Right hindlimb (tissue), 1 donor: ENCODE measurements around the gene DMRT1.

ENCODE experiments used
- DNase-seq: peaks from one replicate; pipeline ENCODE4 v3.0.0-alpha.2; 2018

DMRT1 gene

GRCh38 chr9:841371-842209 is at the start of gene DMRT1:
TSS of gene DMRT1 (plus strand) at chr9:841697. CDS start at chr9:841839, 142 bp downstream.
- peak; percentile 28 for DNase-seq

- DNase-seq, result no peak
These were observed 48.9 kb upstream of the DMRT1 start for GRCh38 chr9:792331-793260.

DNA sequence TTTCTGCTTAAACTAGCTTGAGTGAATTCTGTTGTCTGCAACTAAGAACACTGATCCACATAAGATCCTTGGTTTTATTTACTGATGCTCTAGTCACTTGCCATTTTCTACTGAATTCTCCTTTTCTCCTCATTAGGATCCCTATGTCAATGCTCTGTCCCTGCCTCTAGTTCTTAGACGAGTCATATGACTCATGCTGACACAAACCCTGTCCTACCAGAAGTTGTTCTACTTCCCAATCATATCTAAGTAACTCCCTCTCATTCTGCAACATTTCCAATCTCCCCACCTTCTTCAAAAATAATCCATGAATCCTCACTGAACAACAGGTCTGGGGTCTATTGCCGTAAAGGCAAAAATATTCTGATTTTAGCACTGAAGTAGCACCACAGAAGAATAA is 47.1 kb upstream of the DMRT1 start:
- DNase-seq, result no peak

GRCh38 chr9:795869-796268 is 45.6 kb upstream of the DMRT1 start:
- DNase-seq, result no peak

DNA sequence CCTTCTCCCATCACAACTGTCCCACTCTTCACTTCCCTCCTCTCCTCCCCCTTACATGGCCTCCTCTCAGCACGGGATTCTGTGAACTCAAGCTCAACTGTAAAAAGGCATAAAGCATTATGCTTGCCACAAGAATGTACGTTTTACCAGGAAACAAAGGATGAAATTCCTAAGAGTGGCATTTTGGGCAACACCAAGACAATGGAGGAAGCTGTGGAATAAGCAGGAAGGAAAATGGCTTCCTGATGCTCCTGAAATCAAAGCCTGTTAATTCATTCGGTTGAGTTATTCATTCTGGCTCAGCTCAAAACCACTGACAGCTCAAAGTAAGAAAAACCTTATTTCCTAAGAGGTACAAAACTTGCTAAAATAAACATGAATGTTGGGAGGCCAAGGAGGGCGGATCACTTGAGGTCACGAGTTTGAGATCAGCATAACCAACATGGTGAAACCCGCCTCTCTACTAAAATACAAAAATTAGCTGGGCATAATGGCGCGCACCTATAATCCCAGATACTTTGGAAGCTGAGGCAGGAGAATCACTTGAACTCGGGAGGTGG is 40.8 kb upstream of the DMRT1 start:
- no peak for DNase-seq

GRCh38 chr9:801399-802071 is 40.0 kb upstream of the DMRT1 start:
- DNase-seq, result no peak

GRCh38 chr9:804026-804425 is 37.5 kb upstream of the DMRT1 start:
- DNase-seq, result no peak

DNA sequence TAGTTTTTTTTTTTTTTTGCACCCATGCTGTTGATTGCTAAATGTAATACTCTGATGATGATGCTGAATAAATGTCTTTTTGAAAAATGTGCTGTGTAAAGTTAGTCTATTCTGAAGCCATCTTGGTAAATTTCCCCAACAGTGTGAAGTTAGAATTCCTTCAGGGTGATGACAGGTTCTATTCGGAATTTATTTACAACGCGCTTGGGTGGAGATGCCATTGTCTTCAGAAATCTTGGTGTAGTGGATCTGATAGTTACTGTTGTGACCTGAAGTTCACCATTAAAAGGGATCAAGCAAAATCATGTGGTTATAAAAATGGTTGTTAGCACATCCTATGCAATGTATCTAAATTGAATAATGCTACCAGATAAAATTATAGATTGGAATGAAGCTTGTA is 36.3 kb upstream of the DMRT1 start:
- no peak for DNase-seq

- DNase-seq, result no peak
These were observed 35.0 kb upstream of the DMRT1 start for GRCh38 chr9:806285-807156.

- no peak for DNase-seq
These were observed 30.4 kb upstream of the DMRT1 start for GRCh38 chr9:811106-811531.

DNA sequence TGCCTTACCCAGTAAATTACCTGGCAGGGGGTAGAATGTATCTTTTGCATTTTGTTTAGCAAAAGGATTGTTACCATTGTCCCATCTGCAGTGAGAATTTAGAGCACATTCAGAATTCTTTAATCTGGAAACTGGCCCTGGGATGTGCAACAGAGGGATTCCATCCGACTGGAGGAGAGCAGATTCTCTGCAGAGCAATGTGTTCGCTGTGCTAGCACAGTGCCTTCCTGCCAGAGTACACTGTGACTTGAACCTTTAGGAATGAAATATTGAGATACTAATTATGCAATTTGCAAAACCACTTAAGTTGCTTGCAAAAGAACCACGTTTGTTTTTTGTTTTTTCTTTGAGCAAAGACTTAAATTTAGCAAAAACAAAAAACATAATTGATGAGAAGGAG is 22.5 kb upstream of the DMRT1 start:
- no peak for DNase-seq

GRCh38 chr9:826500-827280 is 14.8 kb upstream of the DMRT1 start:
- DNase-seq, result no peak

GRCh38 chr9:840343-840742 is 1.2 kb upstream of the DMRT1 start:
- DNase-seq, result no peak

- DNase-seq, result peak; percentile 16
These were observed 1.3 kb downstream of the DMRT1 start for GRCh38 chr9:842635-843426.

GRCh38 chr9:843427-843785 is 1.9 kb downstream of the DMRT1 start:
- no peak for DNase-seq

DNA sequence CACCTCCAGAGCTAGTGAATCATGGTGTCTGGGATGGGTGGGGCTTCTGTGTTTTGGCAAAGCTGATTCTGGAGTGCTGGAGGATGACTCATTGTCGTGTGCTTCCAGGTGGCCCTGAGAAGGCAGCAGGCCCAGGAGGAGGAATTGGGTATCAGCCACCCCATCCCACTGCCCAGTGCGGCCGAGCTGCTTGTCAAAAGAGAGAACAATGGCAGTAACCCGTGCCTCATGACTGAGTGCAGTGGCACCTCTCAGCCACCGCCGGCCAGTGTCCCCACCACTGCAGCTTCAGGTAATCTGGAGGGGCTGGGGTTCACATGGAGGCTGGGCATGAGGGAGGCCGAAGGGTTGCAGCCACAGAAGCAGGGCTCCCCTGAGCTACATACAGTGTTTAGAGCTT is 5.4 kb downstream of the DMRT1 start:
- no peak for DNase-seq

GRCh38 chr9:847505-847904 is 6.0 kb downstream of the DMRT1 start:
- DNase-seq, result no peak

DNA sequence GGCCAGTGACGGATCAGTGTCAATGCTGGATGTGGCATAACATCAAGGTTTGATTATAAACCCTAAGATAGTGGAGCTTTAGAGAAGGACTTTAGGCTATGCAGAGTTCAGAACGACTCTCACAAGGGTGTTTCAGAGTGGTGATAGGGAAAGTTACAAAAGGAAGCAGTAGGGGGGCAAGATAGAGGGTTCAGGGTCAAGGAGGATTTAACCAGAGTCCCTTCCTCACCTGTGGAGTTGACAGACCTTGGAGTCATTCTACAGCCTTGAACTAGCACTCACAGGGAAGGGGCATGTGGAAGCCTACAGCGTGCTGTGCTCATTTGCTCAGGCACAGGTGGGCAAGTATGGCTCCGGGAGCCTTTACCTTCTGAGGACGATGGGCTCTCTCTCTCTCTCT is 7.9 kb downstream of the DMRT1 start:
- no peak for DNase-seq

GRCh38 chr9:852539-852938 is 11.0 kb downstream of the DMRT1 start:
- DNase-seq, result no peak

DNA sequence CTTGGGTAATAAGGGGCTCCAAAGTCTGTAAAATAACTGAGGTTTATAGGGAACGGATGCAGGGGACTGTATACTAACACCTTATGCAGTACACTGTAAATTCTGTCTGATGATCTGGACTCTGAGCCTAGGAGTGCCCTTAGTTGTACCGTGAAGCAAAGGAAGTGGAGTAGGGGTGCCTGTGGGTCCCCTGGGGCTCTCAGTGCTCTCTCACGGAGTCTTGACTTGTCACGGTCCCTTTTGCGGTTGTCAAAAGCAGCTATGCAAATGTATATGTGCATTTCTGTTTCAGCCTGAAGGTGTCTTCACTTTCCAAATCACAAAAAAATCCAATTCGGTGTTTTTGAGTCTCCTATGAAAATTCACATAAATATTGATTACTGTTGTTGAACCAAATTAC is 17.8 kb downstream of the DMRT1 start:
- no peak for DNase-seq
